Activated T-helper 17 cell treated with anti-CD3 and anti-CD28 coated beads, Interleukin-2, amount 50 U/mL, for 72 hours (primary cell): ENCODE measurements around the gene FBXL16. TPM values are rescaled to one million over a fixed set of nuclear protein-coding genes. Genes with fewer than 3 reads are reported as not detected.
A peak's percentile ranks its signal among the peaks of the same experiment; 100 is the strongest.
"Not testable (repeated sequence)": the region's sequence is repeated elsewhere in the genome, so short reads cannot be mapped to it uniquely, and the experiment has no call there.

Experiments used
- ATAC-seq: fragments of 150-1000 bp; cut with Tn5 transposase; replicated peaks from 2 replicates; pipeline ENCODE4 v1.10.0; 2021; ENCODE audit warnings: mild to moderate bottlenecking, moderate library complexity
- H3K27ac Mint-ChIP-seq: one replicate; pipeline ENCODE4 v1.8.0; 2022; ENCODE audit warnings: mixed read lengths
- H3K27me3 Mint-ChIP-seq: one replicate; pipeline ENCODE4 v1.8.0; 2022; ENCODE audit warnings: mixed read lengths
- H3K36me3 Mint-ChIP-seq: one replicate; pipeline ENCODE4 v1.8.0; 2022; ENCODE audit warnings: low read depth, mild to moderate bottlenecking, mixed read lengths
- H3K4me1 Mint-ChIP-seq: one replicate; pipeline ENCODE4 v1.8.0; 2022; ENCODE audit warnings: mixed read lengths
- H3K4me3 Mint-ChIP-seq: one replicate; pipeline ENCODE4 v1.8.0; 2022; ENCODE audit warnings: mild to moderate bottlenecking, mixed read lengths
- H3K9me3 Mint-ChIP-seq: one replicate; pipeline ENCODE4 v1.8.0; 2022; ENCODE audit warnings: mixed read lengths
- total RNA-seq, 2 donors: library from RNA; stranded (reverse); gene quantifications; one replicate each; pipeline ENCODE4 v1.2.3, GENCODE V29; 2022

FBXL16 gene
- total RNA-seq: 10 to 100 TPM in 1 of 2 donors, 1 to 10 TPM in 1; 6.4 to 23.6 TPM

- Mint-ChIP-seq H3K4me3 (no peak within 1 kb of the TSS), H3K36me3 (no peaks in the 10 kb centered on the region), H3K27ac (no peak within 1 kb of the TSS), H3K27me3 (peaks cover 16% of the 10 kb centered on the region), H3K4me1 (no peaks in the 10 kb centered on the region), H3K9me3 (no peaks in the 10 kb centered on the region)
- no peak for ATAC-seq
Observed at GRCh38 chr16:705431-706188, at the start of gene FBXL16. Gene FBXL16 (minus strand): TSS chr16:705801. CDS start chr16:697405, 8,396 bp downstream.

- no peaks in the 10 kb centered on the region for H3K36me3 Mint-ChIP-seq
- no peak overlapping the region for H3K4me3 Mint-ChIP-seq
- H3K27me3 Mint-ChIP-seq: peaks cover 5% of the 10 kb centered on the region
- H3K4me1 Mint-ChIP-seq: no peaks in the 10 kb centered on the region
- no peak for ATAC-seq
- H3K9me3 Mint-ChIP-seq: no peaks in the 10 kb centered on the region
- H3K27ac Mint-ChIP-seq: no peak overlapping the region
Observed at GRCh38 chr16:754656-755055, 49.1 kb upstream of the FBXL16 start.

DNA sequence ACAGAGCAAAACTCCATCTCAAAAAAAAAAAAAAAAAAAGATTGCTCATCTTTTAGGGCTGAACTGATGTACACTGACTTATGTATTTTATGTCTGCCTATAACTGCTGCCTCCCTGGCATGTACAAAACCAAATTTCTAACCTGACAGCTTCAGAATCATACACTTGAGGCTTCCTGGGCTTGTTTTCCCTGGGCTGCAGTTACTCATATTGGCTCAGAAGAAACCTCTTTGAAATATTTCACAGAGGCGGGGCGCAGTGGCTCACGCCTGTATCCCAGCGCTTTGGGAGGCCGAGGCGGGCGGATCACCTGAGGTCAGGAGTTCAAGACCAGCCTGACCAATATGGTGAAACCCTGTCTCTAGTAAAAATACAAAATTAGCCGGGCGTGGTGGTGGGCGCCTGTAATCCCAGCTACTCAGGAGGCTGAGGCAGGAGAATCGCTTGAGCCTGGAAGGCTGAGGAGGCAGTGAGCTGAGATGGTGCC lies 48.6 kb upstream of the FBXL16 start:
- H3K27me3 Mint-ChIP-seq, H3K4me3 Mint-ChIP-seq, H3K4me1 Mint-ChIP-seq, H3K27ac Mint-ChIP-seq, ATAC-seq, H3K36me3 Mint-ChIP-seq, H3K9me3 Mint-ChIP-seq: not testable (repeated sequence)

GRCh38 chr16:752007-752312 lies 46.4 kb upstream of the FBXL16 start:
- no peaks in the 10 kb centered on the region for H3K27me3 Mint-ChIP-seq
- no peaks in the 10 kb centered on the region for H3K36me3 Mint-ChIP-seq
- no peak overlapping the region for H3K27ac Mint-ChIP-seq
- H3K4me3 Mint-ChIP-seq: no peak overlapping the region
- H3K4me1 Mint-ChIP-seq: no peaks in the 10 kb centered on the region
- H3K9me3 Mint-ChIP-seq: no peaks in the 10 kb centered on the region
- no peak for ATAC-seq

GRCh38 chr16:751152-752006 lies 45.8 kb upstream of the FBXL16 start:
- no peaks in the 10 kb centered on the region for H3K27me3 Mint-ChIP-seq
- no peak overlapping the region for H3K27ac Mint-ChIP-seq

DNA sequence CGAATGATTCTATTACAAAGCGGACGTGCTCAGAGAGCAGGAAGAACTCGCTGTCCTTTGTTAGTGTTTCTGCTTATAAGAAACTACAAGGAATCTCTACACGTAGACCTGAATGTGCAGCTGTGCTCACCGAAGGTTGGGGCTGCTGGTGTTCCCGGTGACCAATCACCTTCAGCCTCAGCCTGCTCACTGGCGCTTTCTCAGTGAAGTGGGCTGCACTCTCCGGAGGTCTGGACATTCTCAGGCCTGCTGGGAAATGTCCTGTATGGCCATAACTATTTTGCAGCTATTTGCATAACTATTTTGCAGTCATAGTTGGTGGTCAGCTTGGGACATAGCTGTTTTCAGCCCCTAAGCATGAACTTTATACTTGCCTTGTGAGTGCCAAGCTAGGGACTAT lies 44.9 kb upstream of the FBXL16 start:
- Mint-ChIP-seq H3K4me3 (no peak overlapping the region), H3K4me1 (no peaks in the 10 kb centered on the region), H3K27ac (no peak overlapping the region), H3K27me3 (no peaks in the 10 kb centered on the region), H3K36me3 (no peaks in the 10 kb centered on the region), H3K9me3 (no peaks in the 10 kb centered on the region)
- ATAC-seq: no peak

More at GRCh38 chr16:751152-752006, 45.8 kb upstream of the FBXL16 start:
- H3K4me1 Mint-ChIP-seq: no peaks in the 10 kb centered on the region
- no peaks in the 10 kb centered on the region for H3K36me3 Mint-ChIP-seq
- H3K4me3 Mint-ChIP-seq: no peak overlapping the region
- H3K9me3 Mint-ChIP-seq: no peaks in the 10 kb centered on the region
- ATAC-seq: no peak

- ATAC-seq: no peak
- Mint-ChIP-seq H3K27ac (no peak overlapping the region), H3K4me1 (no peaks in the 10 kb centered on the region), H3K4me3 (no peak overlapping the region), H3K9me3 (no peaks in the 10 kb centered on the region), H3K27me3 (no peaks in the 10 kb centered on the region), H3K36me3 (no peaks in the 10 kb centered on the region)
Observed at GRCh38 chr16:749010-749409, 43.4 kb upstream of the FBXL16 start.

DNA sequence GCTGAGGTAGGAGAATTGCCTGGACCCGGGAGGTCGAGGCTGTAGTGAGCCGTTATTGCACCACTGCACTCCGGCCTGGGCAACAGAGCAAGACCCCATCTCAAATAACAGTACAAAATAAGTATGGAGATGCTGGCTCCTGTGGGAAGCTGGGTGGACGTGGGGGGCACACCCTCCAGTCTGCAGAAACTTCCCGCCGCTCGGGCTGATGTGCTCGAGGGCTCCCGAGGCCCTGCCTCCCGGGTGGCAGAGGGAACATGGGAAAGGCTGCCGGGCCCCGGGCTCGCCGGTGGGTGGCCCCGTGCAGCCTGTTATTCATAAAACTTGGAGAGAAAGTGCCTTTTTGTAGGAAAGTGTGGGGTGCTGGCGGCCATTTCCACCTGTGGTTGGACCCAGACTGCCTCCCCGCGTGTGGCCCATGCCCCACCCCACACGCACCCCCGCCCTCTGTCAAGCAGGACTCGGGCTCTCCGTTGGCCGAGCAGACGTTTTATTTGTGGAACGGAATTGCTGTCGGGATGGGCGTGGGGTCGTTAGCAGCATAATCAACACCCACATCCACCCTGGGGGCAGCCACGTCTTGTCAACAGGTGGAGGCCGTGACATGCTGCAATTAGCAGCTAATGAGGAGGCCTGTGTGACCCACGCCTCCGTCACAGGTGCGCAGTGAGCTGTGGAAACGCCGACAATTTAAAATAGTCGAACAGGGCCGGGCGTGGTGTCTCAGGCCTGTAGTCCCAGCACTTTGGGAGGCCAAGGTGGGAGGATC lies 42.6 kb upstream of the FBXL16 start:
- Mint-ChIP-seq H3K27me3 (no peaks in the 10 kb centered on the region), H3K27ac (no peak overlapping the region), H3K4me1 (no peaks in the 10 kb centered on the region), H3K4me3 (no peak overlapping the region), H3K9me3 (no peaks in the 10 kb centered on the region), H3K36me3 (no peaks in the 10 kb centered on the region)
- ATAC-seq: no peak

DNA sequence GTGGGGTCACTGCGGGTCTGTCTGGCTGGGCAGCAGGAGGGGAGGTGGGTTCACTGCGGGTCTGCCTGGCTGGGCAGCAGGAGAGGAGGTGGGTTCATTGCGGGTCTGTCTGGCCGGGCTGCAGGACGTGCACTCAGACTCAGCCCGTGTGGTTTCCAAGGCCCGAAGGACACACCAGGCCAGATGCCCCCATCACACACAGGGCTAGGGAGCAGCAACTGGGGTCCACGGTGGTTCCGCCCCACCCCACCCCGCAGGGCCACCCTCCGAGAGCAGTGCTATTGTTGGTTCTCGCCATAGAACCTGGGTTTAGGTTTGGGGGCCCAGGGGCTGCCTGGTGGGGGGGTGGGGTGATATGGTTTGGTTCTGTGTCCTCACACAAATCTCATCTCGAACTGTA lies 41.0 kb upstream of the FBXL16 start:
- no peak for ATAC-seq
- H3K27me3 Mint-ChIP-seq: no peaks in the 10 kb centered on the region

GRCh38 chr16:745739-746138 lies 40.1 kb upstream of the FBXL16 start:
- Mint-ChIP-seq H3K27me3 (no peaks in the 10 kb centered on the region), H3K4me1 (no peaks in the 10 kb centered on the region)

More for the DNA sequence above, 41.0 kb upstream of the FBXL16 start:
- no peak overlapping the region for H3K27ac Mint-ChIP-seq
- no peaks in the 10 kb centered on the region for H3K4me1 Mint-ChIP-seq
- H3K36me3 Mint-ChIP-seq: no peaks in the 10 kb centered on the region
- no peaks in the 10 kb centered on the region for H3K9me3 Mint-ChIP-seq
- no peak overlapping the region for H3K4me3 Mint-ChIP-seq

GRCh38 chr16:743794-744500 lies 38.3 kb upstream of the FBXL16 start:
- Mint-ChIP-seq H3K27me3 (no peaks in the 10 kb centered on the region), H3K4me1 (no peaks in the 10 kb centered on the region), H3K4me3 (no peak overlapping the region), H3K27ac (no peak overlapping the region), H3K9me3 (no peaks in the 10 kb centered on the region), H3K36me3 (peaks cover 6% of the 10 kb centered on the region)
- ATAC-seq: no peak

More at GRCh38 chr16:745739-746138, 40.1 kb upstream of the FBXL16 start:
- H3K9me3 Mint-ChIP-seq: no peaks in the 10 kb centered on the region
- H3K4me3 Mint-ChIP-seq: no peak overlapping the region
- no peaks in the 10 kb centered on the region for H3K36me3 Mint-ChIP-seq
- no peak for ATAC-seq
- H3K27ac Mint-ChIP-seq: no peak overlapping the region

DNA sequence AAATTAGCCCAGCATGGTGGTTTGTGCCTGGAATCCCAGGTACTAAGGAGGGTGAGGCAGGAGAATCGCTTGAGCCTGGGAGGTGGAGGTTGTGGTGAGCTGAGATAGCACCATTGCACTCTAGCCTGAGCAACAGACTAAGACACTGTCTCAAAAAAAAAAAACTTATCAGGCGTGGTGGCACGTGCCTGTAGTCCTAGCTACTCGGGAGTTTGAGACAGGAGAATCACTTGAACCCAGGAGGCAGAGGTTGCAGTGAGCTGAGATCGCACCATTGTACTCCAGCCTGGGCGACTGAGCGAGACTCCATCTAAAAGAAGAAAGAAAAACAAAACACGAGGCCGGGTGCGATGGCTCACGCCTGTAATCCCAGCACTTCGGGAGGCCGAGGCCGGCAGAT lies 37.3 kb upstream of the FBXL16 start:
- not testable (repeated sequence) for H3K9me3 Mint-ChIP-seq, H3K27ac Mint-ChIP-seq, H3K27me3 Mint-ChIP-seq, H3K4me3 Mint-ChIP-seq, H3K4me1 Mint-ChIP-seq, ATAC-seq
- peaks cover 14% of the 10 kb centered on the region for H3K36me3 Mint-ChIP-seq

- Mint-ChIP-seq H3K4me1 (no peaks in the 10 kb centered on the region), H3K27ac (peak overlapping the region; percentile 50), H3K4me3 (peak overlapping the region; percentile 68), H3K9me3 (no peaks in the 10 kb centered on the region), H3K36me3 (peaks cover 22% of the 10 kb centered on the region), H3K27me3 (no peaks in the 10 kb centered on the region)
- no peak for ATAC-seq
Observed at GRCh38 chr16:741986-742629, 36.5 kb upstream of the FBXL16 start.
